ENCODE measurements around the gene SLC30A1. TPM values are rescaled to one million over a fixed set of nuclear protein-coding genes. Genes with fewer than 3 reads are reported as not detected.

Gene SLC30A1
- total RNA-seq, 1 donor from 2014 or later: 19.2 TPM

DNA sequence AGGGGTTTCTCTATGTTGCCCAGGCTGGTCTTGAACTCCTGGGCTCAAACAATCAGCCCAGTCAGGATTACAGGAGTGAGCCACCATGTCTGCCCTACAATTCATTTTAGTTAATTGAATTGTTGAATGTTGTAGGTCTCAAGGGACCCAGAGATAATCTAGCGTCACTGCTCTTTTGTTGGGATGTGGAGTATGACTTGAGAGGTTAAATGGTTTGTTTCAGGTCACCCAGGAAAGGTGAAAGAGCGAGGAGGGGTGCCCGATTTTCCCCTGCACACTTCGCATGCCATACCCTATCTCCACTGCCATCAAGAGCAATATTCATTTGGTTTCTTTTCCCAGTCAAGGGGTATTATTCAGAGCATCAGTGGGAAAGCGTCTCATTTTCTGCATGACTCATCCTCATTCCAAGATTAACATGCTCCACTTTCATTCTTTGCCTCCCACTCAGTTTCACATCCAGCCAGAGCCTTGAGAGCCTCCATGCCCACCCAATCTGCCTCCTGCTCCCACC is 13.1 kb upstream of the SLC30A1 start:
- H3K4me1 ChIP-seq: peaks cover 10% of the 10 kb centered on the region
- no peak overlapping the region for H3K27ac ChIP-seq
- TF ChIP-seq POLR2A (IDR thresholded peaks at IDR 0.05): no peak
- TF ChIP-seq, protein P1, sequence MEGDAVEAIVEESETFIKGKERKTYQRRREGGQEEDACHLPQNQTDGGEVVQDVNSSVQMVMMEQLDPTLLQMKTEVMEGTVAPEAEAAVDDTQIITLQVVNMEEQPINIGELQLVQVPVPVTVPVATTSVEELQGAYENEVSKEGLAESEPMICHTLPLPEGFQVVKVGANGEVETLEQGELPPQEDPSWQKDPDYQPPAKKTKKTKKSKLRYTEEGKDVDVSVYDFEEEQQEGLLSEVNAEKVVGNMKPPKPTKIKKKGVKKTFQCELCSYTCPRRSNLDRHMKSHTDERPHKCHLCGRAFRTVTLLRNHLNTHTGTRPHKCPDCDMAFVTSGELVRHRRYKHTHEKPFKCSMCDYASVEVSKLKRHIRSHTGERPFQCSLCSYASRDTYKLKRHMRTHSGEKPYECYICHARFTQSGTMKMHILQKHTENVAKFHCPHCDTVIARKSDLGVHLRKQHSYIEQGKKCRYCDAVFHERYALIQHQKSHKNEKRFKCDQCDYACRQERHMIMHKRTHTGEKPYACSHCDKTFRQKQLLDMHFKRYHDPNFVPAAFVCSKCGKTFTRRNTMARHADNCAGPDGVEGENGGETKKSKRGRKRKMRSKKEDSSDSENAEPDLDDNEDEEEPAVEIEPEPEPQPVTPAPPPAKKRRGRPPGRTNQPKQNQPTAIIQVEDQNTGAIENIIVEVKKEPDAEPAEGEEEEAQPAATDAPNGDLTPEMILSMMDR (IDR thresholded peaks at IDR 0.05): no peak
- TF ChIP-seq POLR2AphosphoS5 (IDR thresholded peaks at IDR 0.05; ENCODE audit: insufficient read depth in 1 of 2, low read depth in 1 of 2): no peak
- no peaks in the 10 kb centered on the region for H3K36me3 ChIP-seq
- DNase-seq (ENCODE audit: extremely low spot score in 2 of 2): no peak
- H3K9me3 ChIP-seq: no peaks in the 10 kb centered on the region
- no peak overlapping the region for H3K4me3 ChIP-seq
- no peaks in the 10 kb centered on the region for H3K27me3 ChIP-seq
- intact Hi-C loops (cut with DNase I): no loop called here

DNA sequence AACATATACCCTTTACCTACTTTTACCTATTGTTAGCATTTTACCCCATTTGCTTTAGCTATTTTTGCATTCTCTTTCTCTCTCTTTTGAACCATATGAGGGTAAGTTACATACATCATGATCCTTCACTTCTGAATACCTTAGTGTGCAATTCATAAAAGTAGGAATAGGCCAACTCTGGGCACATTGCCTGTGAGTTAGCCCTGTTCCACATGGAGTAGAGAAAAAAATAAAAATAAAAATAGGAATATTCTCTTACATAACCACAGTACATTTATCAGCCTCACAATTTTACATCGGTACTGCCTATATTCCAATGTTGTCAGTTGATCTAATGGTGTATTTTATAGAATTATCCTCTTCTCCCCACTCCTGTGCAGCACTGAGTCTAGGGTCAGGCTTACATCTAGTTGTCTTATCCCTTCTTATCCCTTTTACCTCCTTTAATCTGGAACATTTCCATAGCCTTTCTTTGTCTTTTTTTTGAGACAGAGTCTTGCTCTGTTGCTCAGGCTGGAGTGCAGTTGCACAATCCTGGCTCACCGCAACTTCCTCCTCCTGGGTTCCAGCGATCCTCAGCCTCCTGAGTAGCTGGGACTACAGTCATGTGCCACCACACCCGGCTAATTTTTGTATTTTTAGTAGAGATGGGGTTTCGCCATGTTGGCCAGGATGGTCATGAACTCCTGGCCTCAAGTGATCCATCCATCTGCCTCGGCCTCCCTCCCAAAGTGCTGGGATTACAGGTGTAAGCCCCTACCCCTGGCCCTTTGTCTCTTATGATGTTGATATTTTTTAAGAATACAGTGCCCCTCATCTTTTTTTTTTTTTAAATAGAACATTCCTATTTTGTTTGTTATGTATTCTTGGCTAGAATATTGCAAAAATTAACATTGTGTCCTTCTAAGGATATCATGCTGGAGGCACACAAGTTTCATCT is 11.1 kb upstream of the SLC30A1 start:
- Histone ChIP-seq H3K4me1 (peaks cover 10% of the 10 kb centered on the region), H3K4me3 (no peak overlapping the region), H3K27me3 (no peaks in the 10 kb centered on the region), H3K36me3 (no peaks in the 10 kb centered on the region), H3K9me3 (no peaks in the 10 kb centered on the region), H3K27ac (no peak overlapping the region)
- no peak for TF ChIP-seq POLR2A (IDR thresholded peaks at IDR 0.05)
- TF ChIP-seq POLR2AphosphoS5 (IDR thresholded peaks at IDR 0.05; ENCODE audit: insufficient read depth in 1 of 2, low read depth in 1 of 2): peak in 1 of 2 donors; percentile 25
- intact Hi-C loops (cut with DNase I): no loop called here
- DNase-seq (ENCODE audit: extremely low spot score in 2 of 2): no peak

DNA sequence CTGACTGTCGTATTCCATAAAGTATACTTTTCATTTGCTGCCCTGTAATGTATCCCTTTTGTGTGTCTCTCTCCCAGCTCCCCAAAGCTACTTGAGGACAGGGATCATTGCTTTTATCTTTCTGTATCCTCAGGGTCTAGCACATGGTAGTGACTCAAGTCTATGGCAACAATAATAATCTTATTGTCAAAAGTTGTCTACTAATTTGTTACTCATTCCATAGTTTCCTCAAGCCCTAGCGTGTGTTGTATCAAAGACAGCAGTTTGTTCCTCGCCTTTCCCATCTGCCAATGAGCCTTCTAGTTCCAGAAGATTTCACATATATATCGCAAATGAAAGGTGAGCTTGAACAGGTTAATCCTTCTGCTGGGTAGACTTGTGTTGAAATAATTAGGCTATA is 9.8 kb upstream of the SLC30A1 start:
- H3K27me3 ChIP-seq: no peaks in the 10 kb centered on the region
- intact Hi-C loops (cut with DNase I): no loop called here
- no peaks in the 10 kb centered on the region for H3K9me3 ChIP-seq
- H3K36me3 ChIP-seq: no peaks in the 10 kb centered on the region
- H3K27ac ChIP-seq: no peak overlapping the region
- DNase-seq (ENCODE audit: extremely low spot score in 2 of 2): no peak
- TF ChIP-seq POLR2AphosphoS5 (IDR thresholded peaks at IDR 0.05; ENCODE audit: insufficient read depth in 1 of 2, low read depth in 1 of 2) (no peak), POLR2A (IDR thresholded peaks at IDR 0.05) (no peak)
- TF ChIP-seq, protein P1 (IDR thresholded peaks at IDR 0.05): no peak
- no peak overlapping the region for H3K4me3 ChIP-seq
- H3K4me1 ChIP-seq: peaks cover 10% of the 10 kb centered on the region

DNA sequence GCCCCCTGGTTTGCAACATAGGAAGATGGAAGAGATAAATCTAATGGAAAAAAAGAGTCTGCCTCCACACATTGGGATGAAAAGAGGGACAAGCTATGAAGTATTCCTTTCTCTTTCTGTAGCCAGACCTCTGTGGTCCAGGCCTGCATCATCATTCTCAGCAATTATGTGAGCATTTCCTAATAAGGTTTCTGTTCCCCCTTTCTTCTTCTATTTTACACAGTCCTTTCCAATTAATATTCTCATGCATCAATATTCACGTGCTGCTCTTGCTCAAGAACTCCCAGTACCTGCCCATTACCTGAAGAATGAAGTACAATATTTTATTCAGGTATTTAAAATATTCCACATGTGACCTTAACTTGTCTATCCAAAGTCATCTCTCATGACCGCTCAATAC is 8.2 kb upstream of the SLC30A1 start:
- intact Hi-C loops (cut with DNase I): no loop called here
- H3K9me3 ChIP-seq: no peaks in the 10 kb centered on the region
- no peak for TF ChIP-seq POLR2A (IDR thresholded peaks at IDR 0.05)
- TF ChIP-seq POLR2AphosphoS5 (IDR thresholded peaks at IDR 0.05; ENCODE audit: insufficient read depth in 1 of 2, low read depth in 1 of 2): no peak
- no peaks in the 10 kb centered on the region for H3K36me3 ChIP-seq
- DNase-seq (ENCODE audit: extremely low spot score in 2 of 2): no peak
- H3K27ac ChIP-seq: no peak overlapping the region
- no peak overlapping the region for H3K4me3 ChIP-seq
- peaks cover 11% of the 10 kb centered on the region for H3K4me1 ChIP-seq
- H3K27me3 ChIP-seq: no peaks in the 10 kb centered on the region

DNA sequence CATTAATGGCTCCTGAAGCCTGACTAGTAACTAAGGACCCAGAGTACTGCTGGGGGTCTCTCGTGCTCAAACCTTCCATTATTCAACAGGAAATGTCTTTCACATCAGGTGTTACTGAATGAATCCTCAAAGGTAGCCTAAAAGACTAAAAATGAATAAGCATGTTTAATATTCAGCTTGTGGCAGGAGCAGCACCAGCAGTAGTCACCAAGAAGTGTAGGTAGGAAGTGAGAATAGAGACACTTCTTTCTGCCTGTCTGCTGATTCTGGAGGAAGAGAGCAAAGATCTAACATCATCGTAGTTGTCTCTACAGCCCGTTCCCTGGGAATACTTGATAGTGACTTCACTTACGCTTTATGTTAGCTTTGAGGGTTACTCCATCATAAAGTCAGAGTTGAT is 7.6 kb upstream of the SLC30A1 start:
- Histone ChIP-seq H3K36me3 (no peaks in the 10 kb centered on the region), H3K27me3 (no peaks in the 10 kb centered on the region), H3K9me3 (no peaks in the 10 kb centered on the region), H3K27ac (no peak overlapping the region), H3K4me3 (no peak overlapping the region), H3K4me1 (peaks cover 11% of the 10 kb centered on the region)
- intact Hi-C loops (cut with DNase I): no loop called here
- no peak for DNase-seq (ENCODE audit: extremely low spot score in 2 of 2)
- TF ChIP-seq, protein P1 (IDR thresholded peaks at IDR 0.05): no peak
- TF ChIP-seq POLR2A (IDR thresholded peaks at IDR 0.05): no peak
- no peak for TF ChIP-seq POLR2AphosphoS5 (IDR thresholded peaks at IDR 0.05; ENCODE audit: insufficient read depth in 1 of 2, low read depth in 1 of 2)
